Breast epithelium (tissue), 3 donors: Measurements from ENCODE around the gene TRNT1.

Source experiments
- CTCF ChIP-seq, 3 donors: fragments of 450-650 bp; IDR thresholded peaks; one replicate each; pipeline ENCODE4 v1.5.1; 2016 to 2017; ENCODE audit warnings: antibody characterized with exemption in 3 of 3, mild to moderate bottlenecking in 3 of 3, moderate library complexity in 3 of 3
- POLR2AphosphoS5 ChIP-seq, 3 donors: sonication (generic); formaldehyde crosslinking; IDR thresholded peaks; one replicate each; pipeline ENCODE4 v1.6.1; 2017; ENCODE audit warnings: antibody characterized with exemption in 3 of 3

- TF ChIP-seq CTCF (IDR thresholded peaks at IDR 0.05) (peak; percentile 87 to 97 (median 93)), POLR2AphosphoS5 (IDR thresholded peaks at IDR 0.05) (peak; percentile 57 to 89 (median 86))
These were observed 52.8 kb downstream of the TRNT1 start, which contains the start of gene CRBN for GRCh38 chr3:3179407-3180094.
